GM12878 (cell line): ENCODE data around the gene GNG3. TPM values are rescaled to one million over a fixed set of nuclear protein-coding genes. Genes with fewer than 3 reads are reported as not detected.

Source experiments
- ATF7 ChIP-seq: fragments of 450-650 bp; IDR thresholded peaks from 2 replicates; pipeline ENCODE4 v1.6.1; 2016; ENCODE audit warnings: low read depth, mild to moderate bottlenecking
- BHLHE40 ChIP-seq, 2 experiments: fragments of 450-650 bp in 1 of 2; IDR thresholded peaks; 2 replicates each; pipeline ENCODE4 v1.6.1; 2011 to 2017; ENCODE audit warnings: low read depth in 2 of 2, borderline replicate concordance in 1 of 2, improper control_type of control experiment in 1 of 2, low read length in 1 of 2, mild to moderate bottlenecking in 1 of 2
- CHD2 ChIP-seq: IDR thresholded peaks from 2 replicates; pipeline ENCODE4 v1.6.1; 2011; ENCODE audit warnings: low read depth, low read length, improper control_type of control experiment, borderline replicate concordance
- CTCF ChIP-seq, 3 experiments: IDR thresholded peaks in 2 of 3; conservative IDR thresholded peaks in 1 of 3; 2 replicates each; pipeline ENCODE4 v1.5.1; 2011; ENCODE audit warnings: low read depth in 3 of 3, low read length in 3 of 3, mild to moderate bottlenecking in 3 of 3, control low read depth in 2 of 3, moderate library complexity in 2 of 3, inconsistent platforms in 1 of 3, mixed read lengths in 1 of 3; ENCODE audit not compliant: control insufficient read depth in 2 of 3, insufficient read depth in 1 of 3; ENCODE audit errors: extremely low read depth in 1 of 3
- EED ChIP-seq: sonication (generic); IDR thresholded peaks from 2 replicates; pipeline ENCODE4 v1.6.1; 2016; ENCODE audit warnings: antibody characterized with exemption, low read depth
- ESRRA ChIP-seq: IDR thresholded peaks from 2 replicates; pipeline ENCODE4 v1.6.1; 2012; ENCODE audit warnings: mild to moderate bottlenecking, low read length, improper control_type of control experiment
- FOS ChIP-seq: IDR thresholded peaks from 3 replicates; pipeline ENCODE4 v1.6.1; 2011; ENCODE audit warnings: borderline replicate concordance; ENCODE audit not compliant: insufficient read length; ENCODE audit errors: extremely low read depth
- HDAC2 ChIP-seq: fragments of 200-600 bp; sonication (generic); IDR thresholded peaks from 2 replicates; pipeline ENCODE4 v1.6.1; 2017
- HDAC6 ChIP-seq: fragments of 200-600 bp; sonication (generic); IDR thresholded peaks from one replicate; pipeline ENCODE4 v1.8.0; 2017; ENCODE audit warnings: antibody characterized with exemption; ENCODE audit not compliant: unreplicated experiment
- IKZF2 ChIP-seq, 2 experiments: fragments of 450-650 bp; IDR thresholded peaks; 2 replicates each; pipeline ENCODE4 v1.6.1; 2017; ENCODE audit warnings: mild to moderate bottlenecking in 2 of 2, moderate library complexity in 2 of 2
- KLF5 ChIP-seq: fragments of 450-650 bp; IDR thresholded peaks from 2 replicates; pipeline ENCODE4 v1.6.1; 2014; ENCODE audit warnings: mild to moderate bottlenecking; ENCODE audit not compliant: partially characterized antibody
- MTA2 ChIP-seq: fragments of 450-650 bp; IDR thresholded peaks from 2 replicates; pipeline ENCODE4 v1.6.1; 2016; ENCODE audit warnings: low read depth, mild to moderate bottlenecking, moderate library complexity
- NFYA ChIP-seq: IDR thresholded peaks from 2 replicates; pipeline ENCODE4 v1.6.1; 2011; ENCODE audit warnings: low read depth, mild to moderate bottlenecking, low read length, improper control_type of control experiment, borderline replicate concordance
- POLR2AphosphoS5 ChIP-seq: IDR thresholded peaks from 2 replicates; pipeline ENCODE4 v1.6.1; 2011; ENCODE audit warnings: mild to moderate bottlenecking, low read length, inconsistent platforms
- SIN3A ChIP-seq: IDR thresholded peaks from 2 replicates; pipeline ENCODE4 v1.6.1; 2012; ENCODE audit warnings: low read depth, low read length, improper control_type of control experiment
- SMAD1 ChIP-seq: fragments of 450-650 bp; IDR thresholded peaks from 2 replicates; pipeline ENCODE4 v1.6.1; 2018; ENCODE audit warnings: mild to moderate bottlenecking, low read depth; ENCODE audit not compliant: partially characterized antibody
- SUPT20H ChIP-seq: IDR thresholded peaks from 2 replicates; pipeline ENCODE4 v1.6.1; 2011; ENCODE audit warnings: low read depth, mild to moderate bottlenecking, low read length, moderate library complexity, borderline replicate concordance; ENCODE audit not compliant: control insufficient read depth
- SUZ12 ChIP-seq: fragments of 200-600 bp; sonication (generic); IDR thresholded peaks from one replicate; pipeline ENCODE4 v1.6.1; 2018; ENCODE audit warnings: antibody characterized with exemption, mild to moderate bottlenecking; ENCODE audit not compliant: unreplicated experiment
- TCF3 ChIP-seq: IDR thresholded peaks from 2 replicates; pipeline ENCODE4 v1.6.1; 2012; ENCODE audit warnings: low read depth, mild to moderate bottlenecking, low read length, borderline replicate concordance; ENCODE audit not compliant: insufficient read depth
- ZZZ3 ChIP-seq: IDR thresholded peaks from 2 replicates; pipeline ENCODE4 v1.6.1; 2011; ENCODE audit warnings: low read depth; ENCODE audit not compliant: control insufficient read depth, insufficient read length
- polyA plus RNA-seq, 11 experiments: library from polyadenylated mRNA; depleted of rRNA in 4 of 11; unstranded in 6 of 11; stranded (reverse) in 5 of 11; fragments of >200 nt; fragmentation: Nextera tagmentation in 4 of 11; fragmentation: Illumina TruSeq in 1 of 11; extraction: Ambion mirVana in 4 of 11; extraction: Trizol in 1 of 11; gene quantifications; 1 replicate in 1 of 11; 2 replicates in 10 of 11; pipeline versions ENCODE4 v1.2.1 to v1.2.3, GENCODE V29; 2011 to 2016; ENCODE audit warnings: inconsistent platforms in 2 of 11, missing spikeins in 2 of 11, low read depth in 1 of 11
- total RNA-seq, 4 experiments: library from RNA; depleted of rRNA in 3 of 4; stranded (reverse); fragments of >200 nt in 3 of 4; fragmentation: Illumina TruSeq in 1 of 4; extraction: Trizol in 1 of 4; gene quantifications; 2 replicates each; pipeline versions ENCODE4 v1.2.1 to v1.2.3, GENCODE V29; 2013 to 2021
- TF ChIP-seq, protein P1 (sequence below): fragments of 450-650 bp; conservative IDR thresholded peaks from 2 replicates; pipeline ENCODE4 v1.6.1; 2017; ENCODE audit warnings: mild to moderate bottlenecking, moderate library complexity

The GNG3 gene
- total and polyA plus RNA-seq, 10 of the 15 experiments (the other 5 are each of a cell fraction or from before 2014, with no cell fraction given) = 0.27 to 0.83 (median 0.57) TPM; not detected in 5

- TF ChIP-seq CTCF (IDR thresholded peaks at IDR 0.05 in 2 of 3, conservative IDR thresholded peaks at IDR 0.05 in 1 of 3; ENCODE audit: control insufficient read depth in 2 of 3, extremely low read depth in 1 of 3, insufficient read depth in 1 of 3, low read depth in 3 of 3, low read length in 3 of 3) = no peak
- peak; percentile 79 for TF ChIP-seq EED
- no peak for TF ChIP-seq NFYA
- TF ChIP-seq ZZZ3 = no peak
- TF ChIP-seq HDAC6 = no peak
- TF ChIP-seq ATF7 = 0 out of 2 replicates have a peak, but pooled peaks have one; percentile 10
- no peak for TF ChIP-seq SUPT20H
- TF ChIP-seq CHD2 = peak; percentile 81
- no peak for TF ChIP-seq FOS
- peak; percentile 46 for TF ChIP-seq SMAD1
- TF ChIP-seq BHLHE40 (IDR thresholded peaks at IDR 0.05; ENCODE audit: borderline replicate concordance in 1 of 2, low read depth in 2 of 2, low read length in 1 of 2) = no peak
- TF ChIP-seq HDAC2 = no peak
- peak; percentile 47 for TF ChIP-seq KLF5
- peak; percentile 90 for TF ChIP-seq MTA2
- TF ChIP-seq ESRRA = no peak; the same call in 1 of the 2 replicates
- peak; percentile 82 to 89 for TF ChIP-seq IKZF2 (IDR thresholded peaks at IDR 0.05)
- TF ChIP-seq, protein P1, sequence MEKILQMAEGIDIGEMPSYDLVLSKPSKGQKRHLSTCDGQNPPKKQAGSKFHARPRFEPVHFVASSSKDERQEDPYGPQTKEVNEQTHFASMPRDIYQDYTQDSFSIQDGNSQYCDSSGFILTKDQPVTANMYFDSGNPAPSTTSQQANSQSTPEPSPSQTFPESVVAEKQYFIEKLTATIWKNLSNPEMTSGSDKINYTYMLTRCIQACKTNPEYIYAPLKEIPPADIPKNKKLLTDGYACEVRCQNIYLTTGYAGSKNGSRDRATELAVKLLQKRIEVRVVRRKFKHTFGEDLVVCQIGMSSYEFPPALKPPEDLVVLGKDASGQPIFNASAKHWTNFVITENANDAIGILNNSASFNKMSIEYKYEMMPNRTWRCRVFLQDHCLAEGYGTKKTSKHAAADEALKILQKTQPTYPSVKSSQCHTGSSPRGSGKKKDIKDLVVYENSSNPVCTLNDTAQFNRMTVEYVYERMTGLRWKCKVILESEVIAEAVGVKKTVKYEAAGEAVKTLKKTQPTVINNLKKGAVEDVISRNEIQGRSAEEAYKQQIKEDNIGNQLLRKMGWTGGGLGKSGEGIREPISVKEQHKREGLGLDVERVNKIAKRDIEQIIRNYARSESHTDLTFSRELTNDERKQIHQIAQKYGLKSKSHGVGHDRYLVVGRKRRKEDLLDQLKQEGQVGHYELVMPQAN = peak; percentile 86
- TF ChIP-seq TCF3 = no peak
- no peak; the same call in 1 of the 2 replicates for TF ChIP-seq SIN3A
- TF ChIP-seq POLR2AphosphoS5 = peak; percentile 90
- TF ChIP-seq SUZ12 = no peak
- TF ChIP-seq, all 136 proteins: peak for 48
Measured at GRCh38 chr11:62728171-62728988, 20.9 kb downstream of the GNG3 start, which contains the start of gene TTC9C (continued).
